SK-N-SH treated with all-trans-retinoic acid at 6 μM for 48 hours (cell line): ENCODE data around the gene TRPM2.

Experiments
- ATAC-seq: fragments of 200-7000 bp; cut with Tn5 transposase; 3 replicates; pipeline ENCODE4 v1.9.1; 2020; ENCODE audit warnings: mild to moderate bottlenecking, moderate library complexity
- ARNTL ChIP-seq: fragments of 450-650 bp; formaldehyde crosslinking; IDR thresholded peaks from 2 replicates; pipeline ENCODE4 v1.5.0; 2020; ENCODE audit warnings: low read depth, mild to moderate bottlenecking, moderate library complexity, borderline replicate concordance
- BACH2 ChIP-seq: fragments of 250-450 bp; sonication (Bioruptor Pico); IDR thresholded peaks from 2 replicates; pipeline ENCODE4 v1.9.0; 2021; ENCODE audit warnings: mild to moderate bottlenecking, borderline replicate concordance
- CSDC2 ChIP-seq: fragments of 250-450 bp; sonication (Bioruptor Pico); IDR thresholded peaks from 2 replicates; pipeline ENCODE4 v1.5.0; 2020; ENCODE audit warnings: mild to moderate bottlenecking, moderate library complexity
- ESRRG ChIP-seq: fragments of 250-450 bp; sonication (Bioruptor Pico); IDR thresholded peaks from 2 replicates; pipeline ENCODE4 v1.6.1; 2021; ENCODE audit warnings: mild to moderate bottlenecking
- GLIS3 ChIP-seq: fragments of 250-450 bp; sonication (Bioruptor Pico); IDR thresholded peaks from 2 replicates; pipeline ENCODE4 v1.5.0; 2020; ENCODE audit warnings: mild to moderate bottlenecking, moderate library complexity
- ISL1 ChIP-seq: fragments of 250-450 bp; sonication (Bioruptor Pico); IDR thresholded peaks from 2 replicates; pipeline ENCODE4 v2.1.2; 2022; ENCODE audit warnings: mild to moderate bottlenecking, moderate library complexity
- PATZ1 ChIP-seq: fragments of 250-450 bp; sonication (Bioruptor Pico); IDR thresholded peaks from 2 replicates; pipeline ENCODE4 v1.8.0; 2020; ENCODE audit warnings: mild to moderate bottlenecking, moderate library complexity, borderline replicate concordance
- PPARA ChIP-seq: fragments of 250-450 bp; sonication (Bioruptor Pico); IDR thresholded peaks from 2 replicates; pipeline ENCODE4 v1.5.0; 2020; ENCODE audit warnings: mild to moderate bottlenecking, borderline replicate concordance
- RARB ChIP-seq: fragments of 250-450 bp; sonication (Bioruptor Pico); IDR thresholded peaks from 2 replicates; pipeline ENCODE4 v1.8.0; 2021; ENCODE audit warnings: mild to moderate bottlenecking, moderate library complexity
- TCF4 ChIP-seq: fragments of 250-450 bp; sonication (Bioruptor Pico); IDR thresholded peaks from 2 replicates; pipeline ENCODE4 v1.8.0; 2021; ENCODE audit warnings: mild to moderate bottlenecking, moderate library complexity, borderline replicate concordance
- TOX ChIP-seq: fragments of 250-450 bp; sonication (Bioruptor Pico); IDR thresholded peaks from 2 replicates; pipeline ENCODE4 v1.8.0; 2021; ENCODE audit warnings: mild to moderate bottlenecking, moderate library complexity, borderline replicate concordance
- ZC3H10 ChIP-seq: fragments of 250-450 bp; sonication (Bioruptor Pico); IDR thresholded peaks from 2 replicates; pipeline ENCODE4 v1.5.1; 2021; ENCODE audit warnings: mild to moderate bottlenecking, moderate library complexity
- ZFP30 ChIP-seq: fragments of 450-650 bp; formaldehyde crosslinking; IDR thresholded peaks from 2 replicates; pipeline ENCODE4 v1.5.0; 2022; ENCODE audit warnings: mild to moderate bottlenecking, moderate library complexity
- ZNF565 ChIP-seq: fragments of 450-650 bp; formaldehyde crosslinking; conservative IDR thresholded peaks from 2 replicates; pipeline ENCODE4 v1.5.0; 2020; ENCODE audit warnings: low read depth, mild to moderate bottlenecking, moderate library complexity
- ZNF70 ChIP-seq: fragments of 450-650 bp; formaldehyde crosslinking; IDR thresholded peaks from 2 replicates; pipeline ENCODE4 v1.5.0; 2020; ENCODE audit warnings: mild to moderate bottlenecking, moderate library complexity
- ZNF8 ChIP-seq: fragments of 450-650 bp; formaldehyde crosslinking; IDR thresholded peaks from 2 replicates; pipeline ENCODE4 v1.5.0; 2020; ENCODE audit warnings: mild to moderate bottlenecking, moderate library complexity
- TF ChIP-seq, protein P1 (sequence below): fragments of 250-450 bp; sonication (Bioruptor Pico); IDR thresholded peaks from 2 replicates; pipeline ENCODE4 v1.5.1; 2021; ENCODE audit warnings: mild to moderate bottlenecking, moderate library complexity
- TF ChIP-seq, protein P2 (sequence below): fragments of 250-450 bp; sonication (Bioruptor Pico); IDR thresholded peaks from 2 replicates; pipeline ENCODE4 v1.8.0; 2021; ENCODE audit warnings: low read depth, mild to moderate bottlenecking, moderate library complexity, borderline replicate concordance

Gene TRPM2

DNA sequence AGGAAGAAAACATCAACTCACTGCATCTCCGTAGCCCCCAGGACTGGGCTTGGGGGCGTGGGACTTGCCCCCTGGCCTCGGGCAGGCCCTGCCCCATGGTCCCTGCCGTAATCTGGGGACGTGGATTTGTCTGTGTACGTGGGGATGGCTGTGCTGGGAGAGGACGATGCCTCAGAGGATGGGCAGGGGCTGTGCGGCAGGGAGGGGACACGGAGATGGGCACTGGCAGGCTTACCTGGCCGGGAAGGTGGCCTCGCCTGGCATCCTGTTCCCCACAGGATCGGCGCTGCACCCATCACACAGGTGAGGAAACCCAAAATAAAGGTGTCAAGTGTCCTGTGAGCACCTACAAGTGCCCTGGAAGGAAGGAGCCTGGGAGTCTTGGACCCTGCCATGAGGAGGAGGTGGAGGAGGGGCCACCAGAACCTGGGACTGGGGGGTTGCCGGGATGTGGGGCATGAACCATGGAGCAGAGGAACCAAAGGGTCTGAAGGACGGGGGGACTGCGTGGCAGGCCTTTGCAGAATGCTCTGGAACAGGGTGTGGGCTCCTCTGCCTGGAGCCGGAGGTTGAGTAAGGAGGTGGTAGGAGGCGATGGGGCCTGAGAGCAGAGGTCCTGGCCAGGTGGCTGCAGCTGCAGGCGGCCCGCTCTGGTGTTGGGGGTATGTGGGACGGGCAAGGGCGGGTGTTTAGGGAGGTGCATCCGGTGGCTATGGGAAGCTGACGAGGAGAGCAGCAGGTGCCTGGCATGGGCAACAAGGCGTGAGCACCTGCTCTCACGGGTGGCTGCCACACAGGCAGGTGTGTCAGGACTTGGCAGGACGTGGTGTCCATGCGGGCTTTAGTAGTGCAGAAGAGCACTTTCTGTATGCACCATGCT is 74.1 kb downstream of the TRPM2 start:
- no peak for ATAC-seq
- TF ChIP-seq ARNTL (CRISPR knock-in tag) (no peak), PATZ1 (CRISPR knock-in tag) (no peak), ZC3H10 (CRISPR knock-in tag) (no peak), ZNF565 (no peak), ISL1 (CRISPR knock-in tag) (no peak), ZFP30 (CRISPR knock-in tag) (no peak), ESRRG (CRISPR knock-in tag) (no peak), TCF4 (CRISPR knock-in tag) (no peak), ZNF70 (CRISPR knock-in tag) (no peak), ZNF8 (no peak)
- TF ChIP-seq, protein P1, sequence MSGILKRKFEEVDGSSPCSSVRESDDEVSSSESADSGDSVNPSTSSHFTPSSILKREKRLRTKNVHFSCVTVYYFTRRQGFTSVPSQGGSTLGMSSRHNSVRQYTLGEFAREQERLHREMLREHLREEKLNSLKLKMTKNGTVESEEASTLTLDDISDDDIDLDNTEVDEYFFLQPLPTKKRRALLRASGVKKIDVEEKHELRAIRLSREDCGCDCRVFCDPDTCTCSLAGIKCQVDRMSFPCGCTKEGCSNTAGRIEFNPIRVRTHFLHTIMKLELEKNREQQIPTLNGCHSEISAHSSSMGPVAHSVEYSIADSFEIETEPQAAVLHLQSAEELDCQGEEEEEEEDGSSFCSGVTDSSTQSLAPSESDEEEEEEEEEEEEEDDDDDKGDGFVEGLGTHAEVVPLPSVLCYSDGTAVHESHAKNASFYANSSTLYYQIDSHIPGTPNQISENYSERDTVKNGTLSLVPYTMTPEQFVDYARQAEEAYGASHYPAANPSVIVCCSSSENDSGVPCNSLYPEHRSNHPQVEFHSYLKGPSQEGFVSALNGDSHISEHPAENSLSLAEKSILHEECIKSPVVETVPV (CRISPR knock-in tag): no peak

- ATAC-seq: no peak
- TF ChIP-seq, protein P2, sequence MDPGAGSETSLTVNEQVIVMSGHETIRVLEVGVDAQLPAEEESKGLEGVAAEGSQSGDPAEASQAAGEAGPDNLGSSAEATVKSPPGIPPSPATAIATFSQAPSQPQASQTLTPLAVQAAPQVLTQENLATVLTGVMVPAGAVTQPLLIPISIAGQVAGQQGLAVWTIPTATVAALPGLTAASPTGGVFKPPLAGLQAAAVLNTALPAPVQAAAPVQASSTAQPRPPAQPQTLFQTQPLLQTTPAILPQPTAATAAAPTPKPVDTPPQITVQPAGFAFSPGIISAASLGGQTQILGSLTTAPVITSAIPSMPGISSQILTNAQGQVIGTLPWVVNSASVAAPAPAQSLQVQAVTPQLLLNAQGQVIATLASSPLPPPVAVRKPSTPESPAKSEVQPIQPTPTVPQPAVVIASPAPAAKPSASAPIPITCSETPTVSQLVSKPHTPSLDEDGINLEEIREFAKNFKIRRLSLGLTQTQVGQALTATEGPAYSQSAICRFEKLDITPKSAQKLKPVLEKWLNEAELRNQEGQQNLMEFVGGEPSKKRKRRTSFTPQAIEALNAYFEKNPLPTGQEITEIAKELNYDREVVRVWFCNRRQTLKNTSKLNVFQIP: no peak
- TF ChIP-seq GLIS3 (CRISPR knock-in tag) (no peak), PPARA (CRISPR knock-in tag) (no peak), ZNF565 (no peak)
Observed at GRCh38 chr21:44428281-44428960, 75.0 kb downstream of the TRPM2 start.

- ATAC-seq: no peak
Observed at GRCh38 chr21:44429894-44430293, 76.5 kb downstream of the TRPM2 start.

More at GRCh38 chr21:44429894-44430293, 76.5 kb downstream of the TRPM2 start:
- TF ChIP-seq ISL1 (CRISPR knock-in tag) (no peak), CSDC2 (no peak), ZNF8 (no peak), TOX (CRISPR knock-in tag) (no peak), ZNF565 (no peak), RARB (no peak), GLIS3 (CRISPR knock-in tag) (no peak), PPARA (CRISPR knock-in tag) (no peak), TCF4 (CRISPR knock-in tag) (no peak), BACH2 (CRISPR knock-in tag) (no peak), PATZ1 (CRISPR knock-in tag) (no peak), ESRRG (CRISPR knock-in tag) (no peak), ZFP30 (CRISPR knock-in tag) (no peak)
- TF ChIP-seq, protein P1 (CRISPR knock-in tag): no peak
- TF ChIP-seq, protein P2: no peak
